GM18499 (cell line): ENCODE data around the gene RAD51B.
"Not testable (repeated sequence)": the region's sequence is repeated elsewhere in the genome, so short reads cannot be mapped to it uniquely, and the experiment has no call there.

Source experiments
- ATAC-seq: cut with Tn5 transposase; IDR thresholded peaks from one replicate; pipeline ENCODE4 v1.9.1; 2021; ENCODE audit warnings: moderate number of reproducible peaks; ENCODE audit not compliant: insufficient read depth, unreplicated experiment

The RAD51B gene

GRCh38 chr14:68014771-68015170 is 195.2 kb downstream of the RAD51B start:
- no peak for ATAC-seq

DNA sequence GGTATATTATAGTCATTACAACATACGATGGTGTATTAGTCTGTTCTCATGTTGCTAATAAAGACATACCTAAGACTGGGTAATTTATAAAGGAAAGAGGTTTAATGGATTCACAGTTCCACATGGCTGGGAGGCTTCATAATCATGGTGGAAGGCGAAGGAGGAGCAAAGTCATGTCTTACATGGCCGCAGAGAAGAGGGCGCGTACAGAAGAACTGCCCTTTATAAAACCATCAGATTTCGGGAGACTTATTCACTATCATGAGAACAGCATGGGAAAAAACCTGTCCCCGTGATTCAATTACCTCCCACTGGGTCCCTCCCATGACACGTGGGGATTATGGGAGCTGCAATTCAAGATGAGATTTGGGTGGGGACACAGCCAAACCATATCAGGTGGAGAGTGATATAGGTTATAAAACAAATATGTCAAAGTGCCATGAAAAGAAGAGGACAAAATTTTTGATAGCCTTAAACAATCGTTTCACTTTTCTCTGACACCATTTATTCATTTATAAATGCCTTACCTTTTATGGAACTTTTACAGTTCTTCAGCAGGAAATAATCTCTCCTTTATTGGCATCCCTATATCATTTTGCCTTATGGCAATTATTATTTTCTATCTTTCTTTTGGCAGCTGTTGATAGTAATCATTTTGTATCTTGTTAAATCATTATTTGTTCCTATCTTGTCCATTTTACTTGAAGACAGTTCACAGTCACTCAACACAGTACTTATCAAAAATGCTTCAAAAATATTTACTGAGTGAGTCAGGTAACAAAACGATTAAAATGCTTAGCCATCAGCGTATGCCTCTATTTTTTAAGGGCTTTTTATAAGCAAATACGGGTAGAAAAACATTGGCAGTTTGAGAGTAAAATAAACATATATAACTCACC is 196.0 kb downstream of the RAD51B start:
- ATAC-seq: no peak

DNA sequence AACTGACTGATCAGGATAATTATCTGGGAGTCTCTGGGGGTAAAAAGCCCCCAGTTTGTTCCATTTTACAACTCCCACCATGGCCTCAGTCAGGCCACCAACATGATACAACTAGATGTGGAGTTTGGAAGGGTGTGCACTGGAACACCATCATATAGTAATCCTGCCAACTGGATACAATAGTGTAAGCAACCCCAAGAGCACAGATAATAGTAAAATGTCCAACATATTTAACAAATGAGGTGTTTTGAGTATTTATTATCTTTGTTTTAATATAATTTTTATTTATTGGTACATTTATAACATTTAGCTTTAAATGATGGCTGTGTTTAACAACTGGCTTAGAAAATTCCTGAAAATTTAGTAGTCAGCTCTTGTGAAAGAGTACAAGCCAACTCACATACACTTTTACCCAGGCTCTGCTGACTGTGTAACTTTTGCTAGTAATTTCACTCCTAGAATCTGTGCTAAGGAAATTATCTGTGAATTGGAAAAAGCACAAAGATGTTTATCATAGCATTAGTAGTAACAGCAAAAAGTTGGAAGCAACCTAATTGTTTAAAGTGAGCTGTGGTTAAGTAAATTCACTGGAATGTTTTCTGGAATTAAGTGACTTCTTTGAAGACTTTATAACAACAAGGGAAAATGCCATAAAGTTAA is 196.8 kb downstream of the RAD51B start:
- no peak for ATAC-seq

DNA sequence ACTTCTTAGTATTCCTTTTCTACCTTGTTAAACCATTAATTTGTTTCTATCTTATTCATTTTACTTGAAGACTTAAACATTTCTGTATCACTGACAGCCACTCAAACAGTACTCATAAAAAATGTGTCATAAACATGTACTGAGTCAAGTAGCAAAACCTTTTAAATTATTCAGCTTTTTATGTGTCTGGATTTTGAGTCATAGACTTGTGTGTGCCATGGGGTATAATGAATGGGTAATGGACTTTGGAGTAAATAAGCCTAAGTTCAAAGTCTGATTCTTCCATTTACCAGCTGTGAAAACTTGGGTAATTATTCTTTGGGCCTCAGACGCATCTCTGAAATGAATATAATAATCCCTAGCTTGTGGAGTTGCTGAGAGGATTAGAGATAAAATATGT is 199.0 kb downstream of the RAD51B start:
- ATAC-seq: no peak

DNA sequence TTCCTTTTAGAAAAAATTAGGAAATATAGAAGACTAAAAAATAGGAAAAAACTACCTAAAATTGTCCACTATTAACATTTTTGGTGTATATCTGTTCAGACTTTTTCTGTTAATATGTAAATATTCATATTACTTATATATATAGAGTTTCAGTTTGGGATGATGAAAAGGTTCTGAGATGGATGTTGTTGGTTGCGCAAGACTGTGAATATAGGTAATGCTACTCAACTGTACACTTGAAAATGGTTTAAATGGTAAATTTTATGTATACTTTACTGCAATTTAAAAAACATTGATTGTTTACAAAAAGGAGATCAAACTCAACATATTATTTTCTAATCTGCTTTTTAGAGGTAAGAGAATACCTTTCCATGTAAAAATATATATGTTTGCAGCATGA is 200.9 kb downstream of the RAD51B start:
- ATAC-seq: no peak

GRCh38 chr14:68020999-68021663 is 201.6 kb downstream of the RAD51B start:
- no peak for ATAC-seq

DNA sequence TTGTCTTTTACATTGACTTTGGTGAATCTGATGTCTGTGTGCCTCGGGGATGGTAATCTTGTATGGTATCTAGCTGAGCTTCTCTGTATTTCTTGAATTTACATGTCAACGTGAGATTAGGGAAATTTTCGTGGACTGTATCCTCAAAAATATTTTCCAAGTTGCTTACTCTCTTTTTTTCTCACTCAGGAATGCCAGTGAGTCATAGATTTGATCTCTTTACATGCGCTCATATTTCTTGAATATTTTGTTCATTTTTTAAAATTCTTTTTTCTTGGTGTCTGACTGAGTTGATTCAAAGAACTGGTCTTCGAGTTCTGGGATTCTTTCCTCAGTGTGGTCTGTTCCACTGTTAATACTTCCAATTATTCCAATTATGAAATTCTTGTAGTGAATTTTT is 207.7 kb downstream of the RAD51B start:
- ATAC-seq: no peak

DNA sequence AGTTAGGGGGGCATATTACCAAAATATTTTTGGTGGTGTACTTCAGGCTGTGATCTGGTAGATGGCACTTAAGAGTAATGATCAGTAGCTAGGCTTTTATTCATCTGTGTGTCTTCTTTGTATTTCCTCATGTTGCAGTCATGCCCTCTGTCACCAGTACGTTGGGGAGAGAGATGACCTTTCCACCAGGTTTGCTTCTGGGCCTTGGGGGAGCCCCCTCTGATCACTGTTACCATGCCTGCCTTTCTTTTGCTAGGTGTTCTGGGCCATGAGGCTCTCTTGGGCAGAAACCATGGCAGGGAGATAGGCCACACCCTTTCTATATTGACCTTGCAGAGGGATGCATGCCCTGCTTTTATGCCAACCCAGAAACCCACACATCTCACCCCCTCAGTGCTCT is 208.5 kb downstream of the RAD51B start:
- no peak for ATAC-seq

DNA sequence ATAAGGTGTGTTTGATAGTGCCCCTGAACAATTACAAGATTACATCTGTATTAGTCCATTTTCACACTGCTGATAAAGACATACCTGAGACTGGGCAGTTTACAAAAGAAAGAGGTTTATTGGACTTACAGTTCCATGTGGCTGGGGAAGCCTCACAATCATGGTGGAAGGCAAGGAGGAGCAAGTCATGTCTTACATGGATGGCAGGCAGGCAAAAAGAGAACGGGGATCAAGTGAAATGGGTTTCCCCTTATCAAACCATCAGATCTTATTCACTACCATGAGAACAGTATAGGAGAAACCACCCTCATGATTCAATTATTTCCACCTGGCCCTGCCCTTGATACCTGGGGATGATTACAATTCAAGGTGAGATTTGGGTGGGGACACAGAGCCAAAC is 211.4 kb downstream of the RAD51B start:
- not testable (repeated sequence) for ATAC-seq

DNA sequence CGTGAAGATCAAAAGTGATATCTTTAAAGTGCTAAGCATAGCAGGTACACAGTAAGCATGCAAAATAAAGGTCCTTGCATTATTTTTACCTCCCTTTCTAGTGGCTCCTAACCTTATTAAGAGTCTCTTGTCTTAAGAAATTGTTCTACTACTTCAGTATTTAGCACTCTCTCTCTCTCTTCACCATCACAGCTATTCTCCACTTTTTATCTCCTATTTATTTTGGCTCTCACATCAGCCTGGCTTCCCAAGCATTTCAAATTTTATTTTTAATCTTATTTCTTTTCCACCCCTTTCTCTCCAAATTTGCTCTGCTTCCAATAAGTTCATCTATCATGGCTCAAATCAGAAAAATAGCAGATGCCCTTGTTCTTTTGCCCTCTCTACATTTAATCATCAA is 212.6 kb downstream of the RAD51B start:
- ATAC-seq: no peak

DNA sequence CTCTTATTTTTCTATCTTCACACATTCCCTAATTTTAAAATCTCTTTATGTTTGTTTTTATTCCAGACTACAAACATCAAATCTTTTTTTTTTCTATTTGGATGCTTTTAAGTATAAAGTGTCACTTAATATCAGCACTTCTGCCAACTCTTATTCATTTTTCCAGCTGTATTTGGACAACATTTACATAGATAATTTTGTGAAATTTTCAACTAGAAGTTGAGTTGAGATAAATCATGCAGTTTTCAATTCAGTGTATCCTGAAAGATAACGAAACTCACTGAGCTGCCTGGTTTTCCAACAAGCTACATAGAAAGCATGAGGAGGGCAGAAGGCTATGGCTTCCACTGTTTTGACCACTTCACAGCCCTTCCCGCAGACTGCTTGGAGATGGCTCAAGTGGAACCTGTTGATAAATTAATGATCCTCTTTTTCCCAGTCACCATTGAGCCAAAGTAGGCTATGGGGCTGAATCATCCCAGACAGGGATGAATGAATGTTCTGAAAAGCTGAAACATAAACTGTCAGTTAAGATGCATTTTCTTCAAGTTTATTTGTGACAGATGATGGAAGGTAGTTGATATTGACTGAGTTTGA is 213.9 kb downstream of the RAD51B start:
- no peak for ATAC-seq

DNA sequence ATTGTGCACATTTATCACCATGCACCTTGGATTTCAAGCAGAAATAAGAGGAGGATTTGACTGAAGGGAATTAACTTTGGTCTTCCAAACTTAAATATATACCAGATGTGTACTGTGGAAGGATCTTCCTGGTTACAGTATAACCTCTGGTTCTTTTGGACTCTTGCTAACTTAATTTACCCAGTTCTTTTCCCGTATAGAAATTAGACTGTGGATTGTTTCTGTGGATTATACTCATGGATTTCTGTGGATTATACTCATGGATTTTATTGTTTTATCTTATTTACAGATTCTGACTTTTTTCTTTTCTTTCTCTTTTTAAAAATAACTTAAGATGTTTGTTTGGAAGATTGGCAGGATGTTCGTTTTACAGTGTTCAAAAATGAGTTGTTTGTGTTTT is 215.3 kb downstream of the RAD51B start:
- ATAC-seq: no peak

DNA sequence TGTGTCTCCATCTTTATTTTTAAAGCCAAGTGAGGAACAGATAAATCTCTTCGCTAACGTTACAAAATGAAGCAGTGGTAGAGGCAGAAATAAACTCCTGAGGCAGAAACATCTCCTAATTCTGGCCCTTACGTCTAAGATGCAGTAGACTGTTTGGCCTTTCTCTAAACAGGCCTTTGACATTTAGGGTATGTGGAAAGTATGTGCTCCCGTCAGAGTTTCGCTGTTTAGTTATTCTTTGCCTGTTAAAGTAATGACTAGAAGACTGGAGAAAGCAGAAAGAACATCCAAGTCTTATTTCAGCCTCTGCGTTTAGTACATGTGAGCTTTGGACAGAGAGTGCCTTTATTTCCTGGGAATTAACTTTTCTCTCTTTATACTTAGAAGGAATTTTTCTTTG is 216.6 kb downstream of the RAD51B start:
- ATAC-seq: no peak

DNA sequence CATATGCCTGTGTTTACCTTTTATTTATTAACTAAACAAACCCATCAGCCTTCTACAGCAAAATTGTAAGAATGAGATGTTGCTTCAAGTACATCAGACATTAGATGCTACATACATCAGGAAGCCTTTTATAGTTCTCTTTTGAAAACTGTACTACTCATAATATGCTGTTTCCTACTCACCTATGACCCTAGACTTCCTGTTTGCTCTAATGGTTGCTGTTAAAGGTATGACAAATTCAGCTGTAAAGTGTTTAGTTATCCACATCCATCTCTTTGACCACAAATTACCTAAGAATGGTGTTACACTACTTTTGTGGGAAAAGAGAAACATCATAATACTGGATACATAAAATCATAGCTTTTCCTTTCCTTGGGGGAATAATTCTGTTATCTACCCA is 220.0 kb downstream of the RAD51B start:
- no peak for ATAC-seq

GRCh38 chr14:68040633-68041369 is 221.2 kb downstream of the RAD51B start:
- no peak for ATAC-seq

GRCh38 chr14:68041876-68042354 is 222.3 kb downstream of the RAD51B start:
- no peak for ATAC-seq

DNA sequence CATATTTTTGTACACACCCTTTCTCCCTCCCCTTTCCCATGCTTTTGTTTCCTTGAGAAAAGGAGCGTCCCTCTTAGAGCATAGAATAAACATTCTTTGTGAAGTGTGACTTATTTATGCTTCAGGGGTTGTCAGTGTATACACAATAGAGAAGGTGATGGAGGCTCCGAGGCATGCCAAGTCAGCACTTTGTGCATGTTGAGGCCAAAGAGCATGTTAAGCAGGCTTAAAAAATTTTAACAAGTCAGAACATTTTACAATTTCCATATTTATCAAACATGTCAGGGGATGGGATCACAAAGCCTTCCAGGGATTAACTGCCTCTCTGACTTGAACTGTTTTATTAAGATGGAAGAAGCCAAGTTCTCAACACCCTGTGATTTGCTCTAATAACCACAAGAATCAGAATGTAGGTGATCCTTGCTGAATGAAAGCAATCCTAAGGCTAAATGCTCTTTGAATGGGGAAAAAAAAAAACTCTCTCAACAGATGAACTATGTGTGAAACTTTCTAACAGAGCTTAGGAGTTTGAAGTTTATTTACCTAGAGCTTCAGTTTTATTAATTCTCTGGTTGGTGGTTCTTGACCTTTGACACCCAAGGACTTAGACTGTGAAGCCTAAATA is 223.1 kb downstream of the RAD51B start:
- no peak for ATAC-seq

DNA sequence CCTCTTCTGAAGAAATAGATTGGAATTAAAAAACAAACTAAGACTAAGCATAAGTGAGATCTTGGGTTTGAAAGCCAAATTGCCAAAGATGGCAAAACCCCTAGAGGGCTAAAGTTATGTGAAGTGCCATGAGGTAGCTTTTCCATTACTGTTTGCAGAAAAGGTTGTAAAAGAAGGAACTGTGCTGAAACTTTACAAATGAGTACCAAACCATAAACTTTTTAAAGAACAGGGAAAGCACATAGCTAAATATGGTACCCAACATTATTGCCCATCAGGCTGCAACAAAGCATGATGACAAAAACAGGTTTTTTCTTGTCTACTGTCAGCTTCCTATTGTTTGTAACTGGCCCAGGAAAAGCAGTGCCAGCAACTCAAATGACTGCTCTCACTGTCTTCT is 224.2 kb downstream of the RAD51B start:
- no peak for ATAC-seq

- ATAC-seq: no peak
Observed at GRCh38 chr14:68047906-68048305, 228.3 kb downstream of the RAD51B start.

- not testable (repeated sequence) for ATAC-seq
Observed at GRCh38 chr14:68048815-68049214, 229.2 kb downstream of the RAD51B start.
